ENCODE measurements around the gene SSNA1.

The SSNA1 gene

DNA sequence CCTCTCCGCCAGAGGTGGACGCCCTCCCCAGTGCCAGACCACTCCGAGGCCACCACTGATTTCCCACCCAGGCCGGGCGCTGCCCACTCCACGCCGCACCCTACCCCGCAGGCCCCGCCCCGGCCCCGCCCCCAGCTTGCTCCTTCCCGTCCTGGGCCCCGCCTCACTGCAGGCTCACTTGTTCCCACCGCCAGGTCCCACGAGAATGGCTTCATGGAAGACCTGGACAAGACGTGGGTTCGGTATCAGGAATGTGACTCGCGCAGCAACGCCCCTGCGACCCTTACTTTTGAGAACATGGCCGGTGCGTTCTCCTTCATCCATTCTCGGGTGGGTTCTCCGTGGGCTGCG is 25.1 kb upstream of the SSNA1 start:
- Histone ChIP-seq H3K4me3 (ENCODE audit: insufficient read depth, low read depth, low read length) (peak overlapping the region; percentile 10), H3K36me3 (ENCODE audit: control insufficient read depth, insufficient read depth, low read length) (no peaks in the 10 kb centered on the region), H3K4me1 (ENCODE audit: control insufficient read depth, insufficient read depth, low read length) (peaks cover 8% of the 10 kb centered on the region), H3K27me3 (ENCODE audit: control insufficient read depth, insufficient read depth, low read length, poor library complexity, severe bottlenecking) (peaks cover 100% of the 10 kb centered on the region), H3K9me3 (ENCODE audit: control insufficient read depth, low read length) (no peaks in the 10 kb centered on the region), H3K27ac (ENCODE audit: insufficient read depth, low read depth, low read length, poor library complexity, severe bottlenecking) (no peak overlapping the region)
- WGBS, 2 experiments, result 31 to 35% methylated on average over 26 of the region's 26 CpGs

DNA sequence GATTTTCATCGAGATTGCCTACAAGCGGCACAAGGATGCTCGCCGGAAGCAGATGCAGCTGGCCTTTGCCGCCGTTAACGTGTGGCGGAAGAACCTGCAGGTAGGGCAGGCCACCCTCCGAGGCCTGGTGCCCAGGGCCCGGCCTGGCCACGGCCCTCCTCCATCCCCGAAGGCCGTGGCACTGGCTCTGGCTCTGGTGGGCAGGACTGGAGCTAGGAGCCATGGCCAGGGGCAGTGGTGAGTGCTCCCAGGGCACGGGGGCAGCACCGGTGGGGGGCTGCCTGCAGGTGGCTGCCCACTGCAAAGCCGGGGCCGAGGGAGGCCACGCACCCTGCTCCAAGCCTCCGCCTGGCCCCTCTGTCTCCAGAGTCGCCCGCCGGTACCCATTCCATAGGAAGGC is 24.7 kb upstream of the SSNA1 start:
- Histone ChIP-seq H3K27me3 (ENCODE audit: control insufficient read depth, insufficient read depth, low read length, poor library complexity, severe bottlenecking) (peaks cover 100% of the 10 kb centered on the region), H3K36me3 (ENCODE audit: control insufficient read depth, insufficient read depth, low read length) (no peaks in the 10 kb centered on the region), H3K27ac (ENCODE audit: insufficient read depth, low read depth, low read length, poor library complexity, severe bottlenecking) (no peak overlapping the region), H3K4me1 (ENCODE audit: control insufficient read depth, insufficient read depth, low read length) (peaks cover 9% of the 10 kb centered on the region), H3K4me3 (ENCODE audit: insufficient read depth, low read depth, low read length) (no peak overlapping the region), H3K9me3 (ENCODE audit: control insufficient read depth, low read length) (no peaks in the 10 kb centered on the region)
- WGBS, 2 experiments, result 90 to 91% methylated on average over 22 of the region's 22 CpGs

DNA sequence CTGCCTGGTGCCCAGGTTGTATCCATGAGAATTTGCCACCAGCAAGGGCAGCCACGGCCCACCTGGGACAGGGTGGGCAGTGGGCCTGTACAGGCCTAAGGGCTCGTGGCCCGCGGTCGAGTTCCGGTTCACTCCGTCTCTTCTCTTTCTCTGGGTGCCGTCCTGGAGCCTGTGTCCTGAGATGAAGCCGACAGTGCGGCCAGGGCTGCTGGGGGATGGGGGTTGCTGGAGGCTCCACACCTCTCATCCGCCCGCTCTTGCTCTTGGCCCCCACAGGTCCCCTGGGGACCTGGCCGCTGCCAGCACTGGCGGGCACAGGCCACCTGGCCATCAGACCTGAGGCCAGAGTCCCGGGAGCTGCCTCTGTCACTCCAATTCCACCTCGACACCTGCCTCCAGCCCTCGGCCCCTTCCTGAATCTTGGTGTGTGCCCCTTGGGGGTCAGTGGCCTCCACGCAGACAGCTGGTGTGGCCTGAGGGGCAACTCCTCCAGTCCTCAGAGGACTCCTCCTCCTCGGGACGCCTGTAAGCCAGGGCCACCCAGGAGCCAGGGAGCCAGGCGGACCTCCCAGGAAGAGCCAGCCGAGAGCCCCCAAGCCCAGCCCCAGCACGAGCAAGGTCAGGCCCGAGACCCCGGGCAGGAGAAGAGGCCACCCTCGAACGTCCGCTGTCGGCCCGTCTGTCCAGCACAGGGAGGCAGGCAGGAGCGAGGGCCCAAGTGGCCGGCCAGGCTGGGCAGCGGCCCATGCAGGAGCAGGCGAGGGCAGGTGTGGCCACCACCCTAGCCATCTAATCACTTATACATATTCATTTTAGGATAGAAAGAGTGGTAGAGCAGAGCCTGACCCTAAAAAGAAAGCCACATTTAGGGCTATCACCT is 23.9 kb upstream of the SSNA1 start:
- Histone ChIP-seq H3K4me3 (ENCODE audit: insufficient read depth, low read depth, low read length) (no peak overlapping the region), H3K27me3 (ENCODE audit: control insufficient read depth, insufficient read depth, low read length, poor library complexity, severe bottlenecking) (peaks cover 100% of the 10 kb centered on the region), H3K9me3 (ENCODE audit: control insufficient read depth, low read length) (no peaks in the 10 kb centered on the region), H3K36me3 (ENCODE audit: control insufficient read depth, insufficient read depth, low read length) (no peaks in the 10 kb centered on the region), H3K4me1 (ENCODE audit: control insufficient read depth, insufficient read depth, low read length) (peaks cover 14% of the 10 kb centered on the region), H3K27ac (ENCODE audit: insufficient read depth, low read depth, low read length, poor library complexity, severe bottlenecking) (no peak overlapping the region)
- 81 to 82% methylated on average over 33 to 34 of the region's 34 CpGs for WGBS, 2 experiments

DNA sequence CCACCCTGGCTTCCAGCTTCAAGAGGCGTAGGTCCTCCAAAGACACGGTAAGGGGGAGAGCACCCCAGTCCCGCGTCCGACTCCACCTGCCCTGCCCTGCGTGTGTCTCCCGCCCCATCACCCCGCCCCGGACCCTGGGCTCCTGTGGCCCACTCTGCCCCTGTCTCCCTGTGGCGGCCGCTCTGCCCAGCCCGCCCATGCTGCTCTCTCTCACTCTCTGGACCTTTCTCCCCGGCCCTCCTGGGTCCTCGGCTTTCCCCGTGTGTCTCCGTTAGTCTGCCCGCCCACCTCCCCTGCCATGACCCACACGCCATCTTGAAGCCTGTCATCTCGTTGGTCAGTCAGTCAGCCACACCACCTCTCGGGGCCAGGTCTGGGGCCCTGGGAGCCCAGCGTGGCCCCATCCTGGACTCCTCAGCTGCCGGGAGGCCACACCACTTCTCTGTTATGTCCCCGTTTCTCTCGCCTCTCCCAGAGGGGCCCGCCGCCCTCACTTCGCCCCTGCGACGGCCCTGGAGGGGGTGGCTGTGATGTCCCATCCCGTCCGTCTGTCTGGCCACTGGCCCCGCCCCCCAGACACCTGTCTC is 23.1 kb upstream of the SSNA1 start:
- Histone ChIP-seq H3K4me3 (ENCODE audit: insufficient read depth, low read depth, low read length) (no peak overlapping the region), H3K27ac (ENCODE audit: insufficient read depth, low read depth, low read length, poor library complexity, severe bottlenecking) (no peak overlapping the region), H3K36me3 (ENCODE audit: control insufficient read depth, insufficient read depth, low read length) (no peaks in the 10 kb centered on the region), H3K4me1 (ENCODE audit: control insufficient read depth, insufficient read depth, low read length) (peaks cover 19% of the 10 kb centered on the region), H3K9me3 (ENCODE audit: control insufficient read depth, low read length) (no peaks in the 10 kb centered on the region), H3K27me3 (ENCODE audit: control insufficient read depth, insufficient read depth, low read length, poor library complexity, severe bottlenecking) (peaks cover 100% of the 10 kb centered on the region)
- 85 to 90% methylated on average over 32 of the region's 32 CpGs for WGBS, 2 experiments

DNA sequence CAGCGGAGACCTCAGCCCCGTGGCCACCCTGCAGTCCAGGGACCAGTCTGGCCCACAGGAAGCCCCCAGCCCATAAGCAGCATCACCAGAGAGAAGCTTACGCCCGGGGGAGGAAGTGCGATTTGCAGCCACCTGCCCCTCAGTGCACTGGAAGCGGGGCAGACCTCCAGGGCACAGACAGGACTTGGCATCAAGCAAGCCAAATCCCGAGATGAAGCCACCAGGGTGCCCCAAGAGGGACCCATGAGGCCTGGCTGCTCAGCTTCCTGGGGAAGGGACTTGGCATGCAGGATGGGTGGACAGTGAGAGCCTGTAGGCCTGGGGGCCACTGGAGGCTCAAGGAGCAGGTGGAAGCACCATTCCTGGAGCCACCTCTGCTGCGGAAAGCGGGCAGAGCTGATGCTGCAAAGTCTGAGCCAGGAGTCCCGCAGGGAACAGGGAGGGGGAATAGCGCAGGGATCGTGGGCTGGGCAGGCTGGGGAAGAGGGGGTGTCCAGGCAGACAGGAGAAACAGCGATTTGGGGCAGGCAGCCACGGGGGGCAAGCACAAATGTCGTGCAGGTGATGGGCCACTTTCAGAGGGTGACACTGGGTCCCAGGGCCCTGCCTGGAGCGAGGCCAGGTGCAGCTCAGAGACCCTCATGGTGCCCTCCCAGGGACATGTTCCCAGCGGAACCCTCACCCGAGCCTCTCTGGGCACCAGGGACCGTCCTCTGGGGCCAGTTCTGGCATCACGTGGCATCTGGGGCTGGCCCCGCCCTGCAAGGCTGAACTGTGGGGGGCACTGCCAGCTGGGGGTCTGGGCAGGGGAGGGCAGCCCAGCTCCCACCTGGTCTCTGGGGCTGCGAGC is 21.9 kb upstream of the SSNA1 start:
- Histone ChIP-seq H3K27ac (ENCODE audit: insufficient read depth, low read depth, low read length, poor library complexity, severe bottlenecking) (no peak overlapping the region), H3K4me3 (ENCODE audit: insufficient read depth, low read depth, low read length) (no peak overlapping the region), H3K4me1 (ENCODE audit: control insufficient read depth, insufficient read depth, low read length) (peaks cover 19% of the 10 kb centered on the region), H3K36me3 (ENCODE audit: control insufficient read depth, insufficient read depth, low read length) (no peaks in the 10 kb centered on the region), H3K27me3 (ENCODE audit: control insufficient read depth, insufficient read depth, low read length, poor library complexity, severe bottlenecking) (peaks cover 100% of the 10 kb centered on the region), H3K9me3 (ENCODE audit: control insufficient read depth, low read length) (no peaks in the 10 kb centered on the region)
- 77% methylated on average over 22 of the region's 22 CpGs for WGBS, 2 experiments

DNA sequence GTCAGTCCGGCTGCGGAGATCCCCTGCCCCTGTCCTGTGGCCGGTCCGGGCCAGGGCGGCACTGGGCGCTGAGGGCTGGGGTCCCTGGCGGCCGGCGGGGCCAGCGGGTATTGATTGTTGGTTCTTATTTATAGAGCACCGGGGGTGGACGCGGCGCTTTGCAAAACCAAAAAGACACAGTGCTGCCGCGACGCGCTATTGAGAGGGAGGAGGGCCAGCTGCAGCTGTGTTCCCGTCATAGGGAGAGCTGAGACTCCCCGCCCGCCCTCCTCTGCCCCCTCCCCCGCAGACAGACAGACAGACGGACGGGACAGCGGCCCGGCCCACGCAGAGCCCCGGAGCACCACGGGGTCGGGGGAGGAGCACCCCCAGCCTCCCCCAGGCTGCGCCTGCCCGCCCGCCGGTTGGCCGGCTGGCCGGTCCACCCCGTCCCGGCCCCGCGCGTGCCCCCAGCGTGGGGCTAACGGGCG is 21.2 kb upstream of the SSNA1 start:
- no peak overlapping the region for H3K27ac ChIP-seq (ENCODE audit: insufficient read depth, low read depth, low read length, poor library complexity, severe bottlenecking)
- no peak overlapping the region for H3K4me3 ChIP-seq (ENCODE audit: insufficient read depth, low read depth, low read length)
- 27 to 30% methylated on average over 44 of the region's 44 CpGs for WGBS, 2 experiments
- H3K27me3 ChIP-seq (ENCODE audit: control insufficient read depth, insufficient read depth, low read length, poor library complexity, severe bottlenecking), result peaks cover 100% of the 10 kb centered on the region
- peaks cover 19% of the 10 kb centered on the region for H3K4me1 ChIP-seq (ENCODE audit: control insufficient read depth, insufficient read depth, low read length)
- H3K9me3 ChIP-seq (ENCODE audit: control insufficient read depth, low read length), result no peaks in the 10 kb centered on the region
- no peaks in the 10 kb centered on the region for H3K36me3 ChIP-seq (ENCODE audit: control insufficient read depth, insufficient read depth, low read length)

DNA sequence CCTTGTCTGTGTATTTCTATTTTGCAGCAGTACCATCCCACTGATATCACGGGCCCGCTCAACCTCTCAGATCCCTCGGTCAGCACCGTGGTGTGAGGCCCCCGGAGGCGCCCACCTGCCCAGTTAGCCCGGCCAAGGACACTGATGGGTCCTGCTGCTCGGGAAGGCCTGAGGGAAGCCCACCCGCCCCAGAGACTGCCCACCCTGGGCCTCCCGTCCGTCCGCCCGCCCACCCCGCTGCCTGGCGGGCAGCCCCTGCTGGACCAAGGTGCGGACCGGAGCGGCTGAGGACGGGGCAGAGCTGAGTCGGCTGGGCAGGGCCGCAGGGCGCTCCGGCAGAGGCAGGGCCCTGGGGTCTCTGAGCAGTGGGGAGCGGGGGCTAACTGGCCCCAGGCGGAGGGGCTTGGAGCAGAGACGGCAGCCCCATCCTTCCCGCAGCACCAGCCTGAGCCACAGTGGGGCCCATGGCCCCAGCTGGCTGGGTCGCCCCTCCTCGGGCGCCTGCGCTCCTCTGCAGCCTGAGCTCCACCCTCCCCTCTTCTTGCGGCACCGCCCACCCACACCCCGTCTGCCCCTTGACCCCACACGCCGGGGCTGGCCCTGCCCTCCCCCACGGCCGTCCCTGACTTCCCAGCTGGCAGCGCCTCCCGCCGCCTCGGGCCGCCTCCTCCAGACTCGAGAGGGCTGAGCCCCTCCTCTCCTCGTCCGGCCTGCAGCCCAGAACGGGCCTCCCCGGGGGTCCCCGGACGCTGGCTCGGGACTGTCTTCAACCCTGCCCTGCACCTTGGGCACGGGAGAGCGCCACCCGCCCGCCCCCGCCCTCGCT is 20.5 kb upstream of the SSNA1 start:
- WGBS, 2 experiments, result 9% methylated on average over 57 of the region's 57 CpGs
- Histone ChIP-seq H3K27ac (ENCODE audit: insufficient read depth, low read depth, low read length, poor library complexity, severe bottlenecking) (no peak overlapping the region), H3K9me3 (ENCODE audit: control insufficient read depth, low read length) (no peaks in the 10 kb centered on the region), H3K4me1 (ENCODE audit: control insufficient read depth, insufficient read depth, low read length) (peaks cover 19% of the 10 kb centered on the region), H3K4me3 (ENCODE audit: insufficient read depth, low read depth, low read length) (peak overlapping the region; percentile 25), H3K27me3 (ENCODE audit: control insufficient read depth, insufficient read depth, low read length, poor library complexity, severe bottlenecking) (peaks cover 100% of the 10 kb centered on the region), H3K36me3 (ENCODE audit: control insufficient read depth, insufficient read depth, low read length) (no peaks in the 10 kb centered on the region)

DNA sequence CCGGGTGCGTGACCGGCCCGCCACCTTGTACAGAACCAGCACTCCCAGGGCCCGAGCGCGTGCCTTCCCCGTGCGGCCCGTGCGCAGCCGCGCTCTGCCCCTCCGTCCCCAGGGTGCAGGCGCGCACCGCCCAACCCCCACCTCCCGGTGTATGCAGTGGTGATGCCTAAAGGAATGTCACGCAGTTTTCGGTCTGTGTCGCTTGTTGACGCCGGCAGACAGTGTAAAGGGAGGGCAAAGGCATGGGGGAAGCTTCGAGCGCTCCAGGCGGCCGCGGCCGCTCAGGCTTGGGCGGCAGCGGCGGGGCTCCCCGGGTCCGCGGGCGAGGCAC is 19.9 kb upstream of the SSNA1 start:
- Histone ChIP-seq H3K4me1 (ENCODE audit: control insufficient read depth, insufficient read depth, low read length) (peaks cover 19% of the 10 kb centered on the region), H3K27me3 (ENCODE audit: control insufficient read depth, insufficient read depth, low read length, poor library complexity, severe bottlenecking) (peaks cover 100% of the 10 kb centered on the region), H3K4me3 (ENCODE audit: insufficient read depth, low read depth, low read length) (peak overlapping the region; percentile 22), H3K27ac (ENCODE audit: insufficient read depth, low read depth, low read length, poor library complexity, severe bottlenecking) (no peak overlapping the region), H3K36me3 (ENCODE audit: control insufficient read depth, insufficient read depth, low read length) (no peaks in the 10 kb centered on the region), H3K9me3 (ENCODE audit: control insufficient read depth, low read length) (no peaks in the 10 kb centered on the region)
- 2 to 3% methylated on average over 36 of the region's 36 CpGs for WGBS, 2 experiments

DNA sequence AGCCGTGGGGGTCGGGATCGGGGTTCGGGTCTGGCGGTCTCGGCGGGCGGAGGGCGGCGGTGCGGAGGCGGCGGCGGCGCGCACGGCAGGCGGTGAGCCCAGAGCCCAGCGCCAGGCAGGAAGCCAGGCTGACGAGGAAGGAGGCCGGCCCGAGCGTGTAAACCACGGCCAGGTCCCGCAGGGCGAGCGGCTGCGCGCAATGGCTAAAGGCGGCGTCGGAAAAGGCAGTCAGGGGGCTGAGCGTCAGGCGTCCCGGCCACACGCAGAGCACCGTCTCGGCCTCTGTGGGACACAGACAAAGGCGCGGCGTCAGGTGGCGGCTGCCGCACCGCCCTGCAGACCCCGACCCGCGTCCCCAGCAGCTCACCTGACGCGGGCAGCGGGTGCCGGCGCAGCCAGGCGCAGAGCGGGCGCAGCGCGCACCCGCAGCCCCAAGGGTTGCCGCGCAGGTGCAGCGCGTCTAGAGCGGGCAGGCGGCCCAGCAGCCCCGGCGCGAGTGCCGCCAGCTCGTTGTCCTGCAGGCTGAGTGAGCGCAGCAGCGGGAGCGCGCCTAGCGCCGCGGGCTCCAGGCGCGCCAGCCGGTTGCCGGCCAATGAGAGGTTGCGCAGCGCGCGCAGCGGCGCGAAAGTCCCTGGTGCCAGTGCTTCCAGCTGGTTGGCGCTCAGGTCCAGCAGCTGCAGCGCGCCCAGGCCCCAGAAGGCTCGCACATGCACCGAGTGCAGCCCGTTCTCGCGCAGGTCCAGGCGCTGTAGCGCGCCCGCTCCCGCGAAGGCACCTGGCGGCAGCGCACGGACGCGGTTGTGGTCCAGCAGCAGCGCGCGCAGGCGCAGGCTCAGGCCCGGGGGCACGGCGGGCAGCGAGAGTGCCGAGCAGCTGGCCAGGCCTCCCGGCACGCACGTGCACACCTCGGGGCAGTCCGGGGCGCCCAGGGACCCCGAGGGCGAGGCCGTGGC is 19.3 kb upstream of the SSNA1 start:
- Histone ChIP-seq H3K4me1 (ENCODE audit: control insufficient read depth, insufficient read depth, low read length) (peaks cover 19% of the 10 kb centered on the region), H3K4me3 (ENCODE audit: insufficient read depth, low read depth, low read length) (peak overlapping the region; percentile 22), H3K9me3 (ENCODE audit: control insufficient read depth, low read length) (no peaks in the 10 kb centered on the region), H3K27me3 (ENCODE audit: control insufficient read depth, insufficient read depth, low read length, poor library complexity, severe bottlenecking) (peaks cover 100% of the 10 kb centered on the region), H3K36me3 (ENCODE audit: control insufficient read depth, insufficient read depth, low read length) (no peaks in the 10 kb centered on the region), H3K27ac (ENCODE audit: insufficient read depth, low read depth, low read length, poor library complexity, severe bottlenecking) (no peak overlapping the region)
- WGBS, 2 experiments, result 1% methylated on average over 124 of the region's 124 CpGs

All from ectodermal cell (in vitro differentiated cells).